ENCODE results near the gene SLC38A6. TPM values are rescaled to one million over a fixed set of nuclear protein-coding genes. Genes with fewer than 3 reads are reported as not detected.

Gene SLC38A6
- total and polyA plus RNA-seq, 9 of the 15 experiments (the other 6 are each of a cell fraction or from before 2014, with no cell fraction given) = 9.8 to 40.3 (median 17.6) TPM

DNA sequence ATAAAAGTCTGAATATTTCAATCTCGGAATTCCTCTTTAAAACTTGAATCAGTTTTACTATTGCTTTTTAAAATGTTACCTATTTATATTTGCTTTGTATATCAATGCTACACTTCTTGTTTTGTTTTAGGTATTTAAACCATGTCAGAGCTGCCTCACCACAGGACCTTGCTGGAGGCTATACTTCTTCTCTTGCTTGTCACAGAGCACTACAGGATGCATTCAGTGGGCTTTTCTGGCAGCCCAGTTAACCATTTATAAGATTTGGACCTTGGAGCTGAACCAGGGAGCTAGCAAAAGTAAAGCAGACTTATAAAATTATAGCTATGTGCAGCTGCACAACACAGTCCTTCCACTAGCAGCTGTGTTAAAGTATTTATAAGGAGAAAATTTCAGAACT is 12.9 kb upstream of the SLC38A6 start:
- Histone ChIP-seq H3K9me3 (replicated peaks; ENCODE audit: control insufficient read depth, insufficient read depth, low read depth, low read length) (no peaks in the 10 kb centered on the region), H3K4me1 (replicated peaks in 1 of 2; ENCODE audit: control insufficient read depth in 2 of 2, insufficient read depth in 2 of 2, low read length in 2 of 2) (peaks cover under 1 to 5% of the 10 kb centered on the region in 2 experiments; a peak in 3 of 5 replicates), H3K9ac (ENCODE audit: insufficient read depth in 1 of 2, low read depth in 2 of 2, low read length in 2 of 2) (no peak overlapping the region), H2AFZ (ENCODE audit: low read depth, low read length) (no peak overlapping the region), H3K36me3 (ENCODE audit: control insufficient read depth, insufficient read depth, low read length) (no peaks in the 10 kb centered on the region), H4K20me1 (replicated peaks; ENCODE audit: control insufficient read depth, insufficient read depth, low read length) (no peaks in the 10 kb centered on the region), H3K4me2 (ENCODE audit: insufficient read depth, low read length) (no peak overlapping the region), H3K27ac (ENCODE audit: extremely low read depth, low read depth, low read length) (no peak overlapping the region), H3K9me1 (ENCODE audit: control insufficient read depth, insufficient read depth, low read length) (no peaks in the 10 kb centered on the region), H3K4me3 (no peak overlapping the region), H3K79me2 (ENCODE audit: control insufficient read depth, insufficient read depth, low read length) (no peaks in the 10 kb centered on the region), H3K27me3 (ENCODE audit: control insufficient read depth in 2 of 2, insufficient read depth in 2 of 2, low read length in 2 of 2) (no peaks in the 10 kb centered on the region)
- FAIRE-seq (no peak), ATAC-seq (no peak), DNase-seq (ENCODE audit: extremely low read depth in 1 of 4, low spot score in 3 of 4) (no peak)
- no peak for TF ChIP-seq C11orf30 (IDR thresholded peaks at IDR 0.05; ENCODE audit: low read depth)
- no peak for TF ChIP-seq CHD2 (IDR thresholded peaks at IDR 0.05; ENCODE audit: low read depth, low read length)
- TF ChIP-seq, protein P1, sequence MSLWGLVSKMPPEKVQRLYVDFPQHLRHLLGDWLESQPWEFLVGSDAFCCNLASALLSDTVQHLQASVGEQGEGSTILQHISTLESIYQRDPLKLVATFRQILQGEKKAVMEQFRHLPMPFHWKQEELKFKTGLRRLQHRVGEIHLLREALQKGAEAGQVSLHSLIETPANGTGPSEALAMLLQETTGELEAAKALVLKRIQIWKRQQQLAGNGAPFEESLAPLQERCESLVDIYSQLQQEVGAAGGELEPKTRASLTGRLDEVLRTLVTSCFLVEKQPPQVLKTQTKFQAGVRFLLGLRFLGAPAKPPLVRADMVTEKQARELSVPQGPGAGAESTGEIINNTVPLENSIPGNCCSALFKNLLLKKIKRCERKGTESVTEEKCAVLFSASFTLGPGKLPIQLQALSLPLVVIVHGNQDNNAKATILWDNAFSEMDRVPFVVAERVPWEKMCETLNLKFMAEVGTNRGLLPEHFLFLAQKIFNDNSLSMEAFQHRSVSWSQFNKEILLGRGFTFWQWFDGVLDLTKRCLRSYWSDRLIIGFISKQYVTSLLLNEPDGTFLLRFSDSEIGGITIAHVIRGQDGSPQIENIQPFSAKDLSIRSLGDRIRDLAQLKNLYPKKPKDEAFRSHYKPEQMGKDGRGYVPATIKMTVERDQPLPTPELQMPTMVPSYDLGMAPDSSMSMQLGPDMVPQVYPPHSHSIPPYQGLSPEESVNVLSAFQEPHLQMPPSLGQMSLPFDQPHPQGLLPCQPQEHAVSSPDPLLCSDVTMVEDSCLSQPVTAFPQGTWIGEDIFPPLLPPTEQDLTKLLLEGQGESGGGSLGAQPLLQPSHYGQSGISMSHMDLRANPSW (CRISPR knock-in tag; IDR thresholded peaks at IDR 0.05) = no peak
- TF ChIP-seq SMARCA5 (IDR thresholded peaks at IDR 0.05) = no peak
- TF ChIP-seq MTF1 (CRISPR knock-in tag; IDR thresholded peaks at IDR 0.05; ENCODE audit: borderline replicate concordance) = no peak
- TF ChIP-seq, protein P2, sequence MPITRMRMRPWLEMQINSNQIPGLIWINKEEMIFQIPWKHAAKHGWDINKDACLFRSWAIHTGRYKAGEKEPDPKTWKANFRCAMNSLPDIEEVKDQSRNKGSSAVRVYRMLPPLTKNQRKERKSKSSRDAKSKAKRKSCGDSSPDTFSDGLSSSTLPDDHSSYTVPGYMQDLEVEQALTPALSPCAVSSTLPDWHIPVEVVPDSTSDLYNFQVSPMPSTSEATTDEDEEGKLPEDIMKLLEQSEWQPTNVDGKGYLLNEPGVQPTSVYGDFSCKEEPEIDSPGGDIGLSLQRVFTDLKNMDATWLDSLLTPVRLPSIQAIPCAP (CRISPR knock-in tag; IDR thresholded peaks at IDR 0.05; ENCODE audit: borderline replicate concordance) = no peak
- TF ChIP-seq RBFOX2 (IDR thresholded peaks at IDR 0.05; ENCODE audit: low read depth, low read length) = no peak
- TF ChIP-seq PHTF2 (CRISPR knock-in tag; IDR thresholded peaks at IDR 0.05) = no peak
- ChIA-PET POLR2A (interaction anchor here (1.3 kb wide), 1 partner anchor 11 kb away, joined by 6 read pairs; no protein-coding TSS in a partner anchor), CTCF (ENCODE audit: low intra/inter-chr PET ratio) (no interaction called here)
- no TSS peak for BruUV-seq (replicated peaks)
- intact Hi-C loops (cut with micrococcal nuclease) = no loop called here
- in situ Hi-C loops (cut with MboI) = no loop called here
- WGBS (ENCODE audit: insufficient coverage, low coverage, missing lambda C conversion rate) = 91% methylated on average over 1 of the region's 1 CpG

All from K562 (cell line).